PC-3 (cell line): ENCODE data around the gene CFP.

ENCODE experiments used
- EZH2 ChIP-seq: fragments of 300-600 bp; sonication (generic); IDR thresholded peaks from one replicate; pipeline ENCODE4 v1.6.1; 2017; ENCODE audit warnings: antibody characterized with exemption, mild to moderate bottlenecking, low read length; ENCODE audit not compliant: unreplicated experiment
- EZH2phosphoT487 ChIP-seq: fragments of 300-600 bp; sonication (generic); IDR thresholded peaks from 2 replicates; pipeline ENCODE4 v1.6.1; 2018; ENCODE audit warnings: mild to moderate bottlenecking, antibody characterized with exemption, low read length, borderline replicate concordance
- TF ChIP-seq, protein P1 (sequence below): fragments of 300-600 bp; sonication (generic); conservative IDR thresholded peaks from 2 replicates; pipeline ENCODE4 v1.5.1; 2017; ENCODE audit warnings: antibody characterized with exemption, low read depth, mild to moderate bottlenecking, low read length

DNA sequence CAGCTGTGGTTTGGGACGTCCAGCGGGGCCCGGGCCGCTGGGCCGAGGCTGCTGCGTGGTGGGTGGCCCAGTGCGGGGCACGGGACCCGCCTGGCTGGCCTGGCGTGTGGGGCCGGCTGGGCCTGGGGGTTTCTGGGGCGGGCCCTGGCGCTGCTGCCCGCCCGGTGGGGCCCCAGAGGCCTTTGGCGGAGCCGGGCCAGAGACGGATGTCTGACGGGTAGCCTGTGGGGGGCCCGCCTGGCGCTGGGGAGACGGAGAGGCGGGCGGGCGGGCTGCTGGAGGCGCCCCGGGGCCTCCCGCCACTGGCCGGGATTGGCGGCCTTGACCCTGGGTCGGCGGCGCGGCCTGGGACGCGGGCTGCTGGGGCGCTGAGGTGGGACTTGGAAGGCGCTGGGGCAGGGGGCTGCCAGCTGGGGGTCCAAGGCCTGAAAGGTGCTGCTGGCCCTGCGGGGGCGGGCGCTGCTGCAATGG, 55.6 kb downstream of the CFP start:
- TF ChIP-seq, protein P1, sequence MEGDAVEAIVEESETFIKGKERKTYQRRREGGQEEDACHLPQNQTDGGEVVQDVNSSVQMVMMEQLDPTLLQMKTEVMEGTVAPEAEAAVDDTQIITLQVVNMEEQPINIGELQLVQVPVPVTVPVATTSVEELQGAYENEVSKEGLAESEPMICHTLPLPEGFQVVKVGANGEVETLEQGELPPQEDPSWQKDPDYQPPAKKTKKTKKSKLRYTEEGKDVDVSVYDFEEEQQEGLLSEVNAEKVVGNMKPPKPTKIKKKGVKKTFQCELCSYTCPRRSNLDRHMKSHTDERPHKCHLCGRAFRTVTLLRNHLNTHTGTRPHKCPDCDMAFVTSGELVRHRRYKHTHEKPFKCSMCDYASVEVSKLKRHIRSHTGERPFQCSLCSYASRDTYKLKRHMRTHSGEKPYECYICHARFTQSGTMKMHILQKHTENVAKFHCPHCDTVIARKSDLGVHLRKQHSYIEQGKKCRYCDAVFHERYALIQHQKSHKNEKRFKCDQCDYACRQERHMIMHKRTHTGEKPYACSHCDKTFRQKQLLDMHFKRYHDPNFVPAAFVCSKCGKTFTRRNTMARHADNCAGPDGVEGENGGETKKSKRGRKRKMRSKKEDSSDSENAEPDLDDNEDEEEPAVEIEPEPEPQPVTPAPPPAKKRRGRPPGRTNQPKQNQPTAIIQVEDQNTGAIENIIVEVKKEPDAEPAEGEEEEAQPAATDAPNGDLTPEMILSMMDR, result no peak
- TF ChIP-seq EZH2, result no peak
- no peak for TF ChIP-seq EZH2phosphoT487
